ENCODE data around the gene SLC25A11. TPM values are rescaled to one million over a fixed set of nuclear protein-coding genes. Genes with fewer than 3 reads are reported as not detected.
A peak's percentile ranks its signal among the peaks of the same experiment; 100 is the strongest.

SLC25A11 gene
- total RNA-seq, 1 donor from 2014 or later = 60.2 TPM

DNA sequence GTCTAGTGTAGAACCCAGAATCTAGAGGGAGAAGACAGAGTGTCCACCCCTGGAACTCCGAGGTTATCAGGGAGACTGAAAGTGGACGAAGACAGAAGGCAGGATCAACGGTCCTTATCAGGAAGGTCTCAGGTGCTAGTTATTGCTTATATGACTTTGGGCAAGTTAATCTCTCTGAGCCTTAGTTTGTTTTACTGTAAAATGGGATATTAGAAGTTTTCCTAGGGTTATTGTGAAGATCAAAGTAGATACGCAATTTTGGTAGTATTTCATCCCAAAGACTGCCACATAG is 1.4 kb upstream of the SLC25A11 start:
- no peak for TF ChIP-seq CTCF (conservative IDR thresholded peaks at IDR 0.05)
- H3K27ac Mint-ChIP-seq = peak overlapping the region; percentile 99
- peaks cover 39% of the 10 kb centered on the region for H3K4me1 Mint-ChIP-seq (ENCODE audit: unreplicated experiment)
- peaks cover 13% of the 10 kb centered on the region for H3K36me3 Mint-ChIP-seq
- no peak for DNase-seq (ENCODE audit: extremely low spot score, unreplicated experiment)
- no peaks in the 10 kb centered on the region for H3K9me3 Mint-ChIP-seq
- H3K4me3 Mint-ChIP-seq = peak overlapping the region; percentile 98
- no peaks in the 10 kb centered on the region for H3K27me3 Mint-ChIP-seq

DNA sequence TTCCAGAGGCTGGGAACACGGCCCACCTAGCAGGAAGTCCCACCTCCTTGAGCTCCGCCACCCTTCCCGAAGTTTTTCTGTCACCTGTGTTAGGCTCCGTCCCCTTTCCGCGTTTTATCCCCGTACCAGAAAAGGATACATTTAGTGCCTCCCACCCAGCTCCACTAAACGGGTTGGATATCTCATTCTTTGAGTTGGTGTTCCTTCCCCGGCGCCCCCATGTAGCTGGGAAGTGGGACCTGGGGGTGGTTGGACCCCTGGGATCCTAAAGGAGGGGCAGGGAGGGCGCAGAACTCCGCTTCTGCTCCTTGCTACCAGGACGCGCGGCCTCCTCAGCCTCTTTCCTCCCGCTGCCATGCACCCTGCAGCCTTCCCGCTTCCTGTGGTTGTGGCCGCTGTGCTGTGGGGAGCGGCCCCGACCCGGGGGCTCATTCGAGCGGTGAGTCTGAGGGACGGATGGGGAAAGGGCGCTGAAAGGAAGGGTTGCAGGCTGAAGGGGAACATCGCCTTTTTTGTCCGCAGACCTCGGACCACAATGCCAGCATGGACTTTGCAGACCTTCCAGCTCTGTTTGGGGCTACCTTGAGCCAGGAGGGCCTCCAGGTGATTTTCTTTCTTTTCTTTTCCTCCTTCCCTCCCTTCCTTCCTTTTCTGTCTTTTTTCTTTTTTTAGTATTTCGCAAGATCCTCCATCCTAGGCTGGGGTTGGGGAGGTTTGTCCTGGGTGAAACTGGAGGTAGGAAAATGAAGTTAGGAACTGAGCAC is 891 bp upstream of the SLC25A11 start:
- Mint-ChIP-seq H3K9me3 (no peaks in the 10 kb centered on the region), H3K27me3 (no peaks in the 10 kb centered on the region), H3K4me1 (ENCODE audit: unreplicated experiment) (peaks cover 37% of the 10 kb centered on the region), H3K27ac (peak overlapping the region; percentile 99), H3K36me3 (peaks cover 15% of the 10 kb centered on the region), H3K4me3 (peak overlapping the region; percentile 98)
- no peak for DNase-seq (ENCODE audit: extremely low spot score, unreplicated experiment)
- no peak for TF ChIP-seq CTCF (conservative IDR thresholded peaks at IDR 0.05)

DNA sequence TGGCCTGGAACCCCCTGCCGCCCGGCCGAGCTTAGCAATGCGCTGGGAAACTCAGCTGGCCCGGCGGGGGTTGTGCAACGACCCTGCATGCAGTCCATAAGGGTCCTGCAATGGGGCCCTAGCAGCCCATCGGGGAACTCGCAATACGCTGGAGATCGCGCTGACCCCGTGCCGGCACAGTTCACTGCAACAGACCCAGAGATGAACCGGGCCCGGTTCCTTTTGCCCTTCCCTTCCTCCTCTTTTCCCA is 375 bp downstream of the SLC25A11 start:
- no peak for TF ChIP-seq CTCF (conservative IDR thresholded peaks at IDR 0.05)
- no peak for DNase-seq (ENCODE audit: extremely low spot score, unreplicated experiment)
- H3K27ac Mint-ChIP-seq = peak overlapping the region; percentile 99
- H3K4me3 Mint-ChIP-seq = peak overlapping the region; percentile 98
- H3K27me3 Mint-ChIP-seq = no peaks in the 10 kb centered on the region
- peaks cover 7% of the 10 kb centered on the region for H3K36me3 Mint-ChIP-seq
- H3K4me1 Mint-ChIP-seq (ENCODE audit: unreplicated experiment) = peaks cover 30% of the 10 kb centered on the region
- no peaks in the 10 kb centered on the region for H3K9me3 Mint-ChIP-seq

- no peak for TF ChIP-seq CTCF (conservative IDR thresholded peaks at IDR 0.05)
- peak overlapping the region; percentile 98 for H3K4me3 Mint-ChIP-seq
- no peak for DNase-seq (ENCODE audit: extremely low spot score, unreplicated experiment)
- no peaks in the 10 kb centered on the region for H3K27me3 Mint-ChIP-seq
- H3K27ac Mint-ChIP-seq = peak overlapping the region; percentile 99
- H3K9me3 Mint-ChIP-seq = no peaks in the 10 kb centered on the region
- H3K4me1 Mint-ChIP-seq (ENCODE audit: unreplicated experiment) = peaks cover 30% of the 10 kb centered on the region
- H3K36me3 Mint-ChIP-seq = peaks cover 7% of the 10 kb centered on the region
These were observed 929 bp downstream of the SLC25A11 start for GRCh38 chr17:4938688-4939545.

GRCh38 chr17:4938069-4938491 is 1.8 kb downstream of the SLC25A11 start:
- Mint-ChIP-seq H3K36me3 (peaks cover 7% of the 10 kb centered on the region), H3K9me3 (no peaks in the 10 kb centered on the region), H3K27ac (no peak overlapping the region), H3K27me3 (no peaks in the 10 kb centered on the region), H3K4me3 (peak overlapping the region; percentile 98), H3K4me1 (ENCODE audit: unreplicated experiment) (peaks cover 30% of the 10 kb centered on the region)
- TF ChIP-seq CTCF (conservative IDR thresholded peaks at IDR 0.05) = no peak
- DNase-seq (ENCODE audit: extremely low spot score, unreplicated experiment) = no peak

Data from type B pancreatic cell (in vitro differentiated cells).